Esophagus squamous epithelium (tissue), 4 donors: Measurements from ENCODE around the gene ITPR3.

Experiments used
- CTCF ChIP-seq, 6 experiments: fragments of 450-650 bp in 4 of 6; fragments of 200-600 bp in 2 of 6; sonication (generic) in 2 of 6; IDR thresholded peaks; one replicate each; pipeline ENCODE4 v1.5.1; 2016 to 2019; ENCODE audit warnings: antibody characterized with exemption in 6 of 6, mild to moderate bottlenecking in 4 of 6, moderate library complexity in 4 of 6
- POLR2A ChIP-seq, 4 donors: fragments of 450-650 bp; IDR thresholded peaks; one replicate each; pipeline ENCODE4 v1.6.1; 2017; ENCODE audit warnings: antibody characterized with exemption in 4 of 4, mild to moderate bottlenecking in 4 of 4, moderate library complexity in 3 of 4

GRCh38 chr6:33716890-33717632 is 95.9 kb downstream of the ITPR3 start:
- TF ChIP-seq POLR2A (IDR thresholded peaks at IDR 0.05): no peak
- no peak for TF ChIP-seq CTCF (IDR thresholded peaks at IDR 0.05)
